ENCODE data around the gene BRS3. TPM values are rescaled to one million over a fixed set of nuclear protein-coding genes. Genes with fewer than 3 reads are reported as not detected.

Gene BRS3
- total RNA-seq, 1 experiment from 2014 or later = not detected

DNA sequence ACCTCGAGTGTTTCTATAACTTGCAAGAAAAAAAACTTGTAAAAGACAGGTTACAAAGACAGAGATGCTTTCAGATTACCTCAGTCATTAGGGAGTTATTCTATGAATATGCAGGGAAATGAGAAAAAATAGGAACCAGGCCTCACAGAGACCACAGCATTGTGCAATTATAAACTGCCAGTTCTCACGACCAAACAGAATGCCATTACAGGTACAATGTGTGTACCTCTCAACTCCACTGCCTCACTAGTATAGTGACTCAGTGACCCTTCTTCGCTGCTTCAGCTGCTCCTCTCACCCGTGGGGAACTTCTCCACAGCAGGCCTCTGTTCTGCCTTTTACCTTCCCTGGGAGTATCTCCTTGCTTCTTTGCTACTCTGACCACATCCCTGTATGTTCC, 7.3 kb downstream of the BRS3 start:
- no peak for DNase-seq (ENCODE audit: low spot score)

DNA sequence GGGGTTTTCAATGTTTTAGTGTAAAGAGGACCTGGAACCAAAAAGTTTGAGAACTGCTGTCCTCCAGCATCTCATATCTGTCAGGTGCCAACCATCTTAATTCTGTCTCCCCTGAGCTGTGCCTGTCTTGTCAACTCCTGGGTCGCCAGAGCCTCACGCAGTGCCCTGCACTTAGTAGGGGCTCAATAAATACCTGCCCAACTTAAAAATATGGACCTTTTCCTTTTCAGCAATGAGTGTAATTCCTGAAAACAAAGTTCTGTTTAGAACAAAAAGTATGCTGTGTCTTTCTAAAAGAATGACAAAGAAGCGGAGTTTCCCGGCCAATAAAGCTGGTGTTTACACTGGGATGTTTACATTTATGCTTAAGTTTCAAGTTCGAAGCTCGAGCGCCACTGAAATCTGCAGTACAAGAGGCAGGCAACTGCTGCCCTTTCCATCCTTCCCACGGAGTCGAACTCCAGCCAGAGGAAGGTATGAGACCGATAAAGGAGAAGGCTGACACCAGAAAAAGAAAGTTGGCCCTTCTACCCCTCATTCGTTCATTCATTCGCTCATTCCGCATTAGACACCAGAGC, 8.5 kb downstream of the BRS3 start:
- DNase-seq (ENCODE audit: low spot score) = no peak

DNA sequence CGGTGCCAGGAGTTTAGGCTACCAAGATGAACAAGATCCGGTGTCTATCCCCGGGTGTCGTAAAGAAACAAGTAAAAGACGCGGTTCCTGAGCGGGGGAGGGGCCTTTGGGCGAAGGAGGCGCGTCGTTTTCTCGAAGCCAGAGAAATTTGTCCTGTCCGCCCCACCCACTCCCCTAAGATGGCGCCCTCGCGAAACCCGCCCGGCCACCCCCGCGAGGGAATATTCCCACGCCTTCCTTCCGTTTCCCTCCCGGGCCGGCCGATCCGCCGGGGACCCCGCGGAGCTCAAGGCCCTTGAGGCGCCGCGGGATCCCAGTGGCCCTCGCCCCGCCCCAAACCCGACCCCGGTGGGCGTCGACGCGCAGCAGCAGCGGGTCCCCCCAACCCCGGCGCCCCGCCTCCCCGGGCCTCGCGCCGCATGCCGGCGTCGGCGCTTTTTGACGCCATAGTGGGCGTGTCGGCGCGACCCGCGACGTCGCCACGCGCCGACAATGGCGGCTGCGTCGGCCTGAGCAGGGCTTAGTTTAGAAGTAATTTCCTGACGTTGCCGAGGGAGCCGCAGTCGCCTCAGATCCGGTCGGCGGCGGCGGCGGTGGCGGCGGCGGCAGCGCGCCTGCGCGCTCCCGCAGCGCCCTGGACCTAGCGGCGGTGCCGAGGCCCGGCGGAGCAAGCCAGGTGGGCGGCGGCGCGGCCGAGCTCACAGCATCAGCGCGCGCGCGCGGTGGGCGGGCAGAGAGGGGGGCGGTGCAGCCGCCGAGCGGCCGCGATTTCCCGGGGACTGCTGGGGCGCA, 9.2 kb downstream of the BRS3 start:
- peak; percentile 80 for DNase-seq (ENCODE audit: low spot score)

DNA sequence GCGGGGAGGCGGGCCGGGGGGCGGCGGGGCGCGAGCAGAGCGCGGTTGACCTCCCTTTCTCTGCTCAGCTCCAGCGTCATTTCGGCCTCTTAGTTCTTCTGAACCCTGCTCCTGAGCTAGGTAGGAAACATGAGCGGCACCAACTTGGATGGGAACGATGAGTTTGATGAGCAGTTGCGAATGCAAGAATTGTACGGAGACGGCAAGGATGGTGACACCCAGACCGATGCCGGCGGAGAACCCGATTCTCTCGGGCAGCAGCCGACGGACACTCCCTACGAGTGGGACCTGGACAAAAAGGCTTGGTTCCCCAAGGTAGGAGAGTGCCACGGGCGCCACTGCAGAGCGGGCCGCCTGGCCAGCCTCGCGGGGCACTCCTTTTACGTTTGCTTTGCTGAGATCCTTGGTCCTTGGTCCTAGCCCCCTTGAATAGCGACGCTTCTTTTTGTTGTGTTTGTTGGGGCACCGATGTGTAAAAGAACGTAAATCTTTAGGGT, 9.9 kb downstream of the BRS3 start, which contains the start of gene HTATSF1:
HTATSF1 (plus strand) TSS at position 37 of the 497 bp plus-strand sequence; CDS start at position 130, 93 bp downstream.
- no peak for DNase-seq (ENCODE audit: low spot score)

DNA sequence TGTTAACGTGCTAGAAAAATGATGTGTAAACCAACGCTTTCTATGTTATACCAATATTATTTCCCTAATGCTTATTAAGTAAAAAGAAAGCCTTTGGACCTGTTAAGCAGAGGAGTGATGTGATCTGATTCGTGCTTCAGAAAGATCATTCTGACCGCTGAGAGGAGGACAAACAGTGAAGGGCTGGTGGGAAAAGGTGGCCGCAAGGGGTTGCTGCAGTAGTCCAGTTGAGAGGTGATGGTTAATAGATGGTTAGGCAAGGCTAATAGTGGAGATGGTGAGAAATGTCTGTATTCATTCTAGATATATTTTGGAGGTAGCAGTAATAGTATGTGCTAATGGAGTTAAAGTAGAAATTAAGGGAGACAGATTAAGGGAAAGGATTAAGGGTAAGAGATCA, 31.3 kb downstream of the BRS3 start:
- DNase-seq (ENCODE audit: low spot score) = no peak

DNA sequence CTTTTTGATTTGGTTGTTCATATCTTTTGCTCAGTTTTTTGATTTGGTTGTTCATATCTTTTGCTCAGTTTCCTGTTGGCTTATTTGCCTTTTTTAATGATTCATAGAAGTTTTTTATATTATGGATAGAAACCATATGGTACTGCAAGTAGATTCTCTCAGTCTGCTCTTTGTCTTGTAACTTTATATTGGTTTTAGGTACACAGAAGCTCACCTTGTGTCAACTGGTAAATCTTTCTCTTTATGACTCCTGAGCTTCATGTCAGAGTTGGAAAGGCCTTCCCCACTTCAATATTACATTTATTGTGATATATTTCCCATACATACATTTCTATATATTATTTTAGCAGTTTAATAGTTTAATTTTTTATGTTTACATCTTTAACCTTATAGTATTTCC, 36.0 kb downstream of the BRS3 start:
- no peak for DNase-seq (ENCODE audit: low spot score)

DNA sequence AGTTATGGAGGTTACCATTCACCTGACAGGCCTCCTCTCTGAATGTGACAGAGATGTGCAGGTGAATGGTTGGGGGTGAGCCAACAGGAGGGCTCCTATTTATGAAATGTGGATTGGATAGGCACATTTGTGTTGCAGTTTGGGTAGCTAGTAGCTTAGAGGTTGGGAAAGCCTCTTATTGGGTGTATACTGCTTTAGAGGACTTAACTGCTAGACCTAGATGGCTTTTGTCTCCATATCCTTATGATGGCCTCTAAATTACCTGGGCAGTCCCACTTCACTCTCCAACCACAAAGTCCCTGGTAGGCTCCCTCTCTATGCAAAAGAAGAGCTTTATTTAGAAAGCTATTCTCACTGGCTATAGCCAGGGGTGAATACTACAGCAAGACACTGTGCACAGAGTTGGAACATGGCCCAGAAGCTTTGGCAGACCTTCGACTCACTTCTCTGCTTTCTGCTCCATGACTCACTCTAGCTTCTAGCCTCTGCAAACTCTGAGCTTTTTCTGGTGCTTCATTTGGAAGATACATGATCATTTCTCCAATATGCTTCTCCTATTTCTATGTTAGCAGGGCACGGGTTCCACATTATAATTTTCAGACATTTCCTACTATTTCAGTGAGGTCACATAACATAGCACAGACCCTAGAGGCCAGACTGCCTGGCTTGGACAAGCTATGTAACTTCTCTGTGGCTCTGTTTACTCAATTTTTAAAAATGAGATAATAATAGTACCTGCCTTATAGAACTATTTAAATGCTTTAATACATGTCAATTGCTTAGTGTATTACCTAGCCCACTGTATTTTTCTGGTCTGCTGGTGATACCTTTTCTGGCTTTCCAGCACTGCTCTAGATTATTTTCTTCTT, 38.2 kb downstream of the BRS3 start:
- peak; percentile 85 for DNase-seq (ENCODE audit: low spot score)

DNA sequence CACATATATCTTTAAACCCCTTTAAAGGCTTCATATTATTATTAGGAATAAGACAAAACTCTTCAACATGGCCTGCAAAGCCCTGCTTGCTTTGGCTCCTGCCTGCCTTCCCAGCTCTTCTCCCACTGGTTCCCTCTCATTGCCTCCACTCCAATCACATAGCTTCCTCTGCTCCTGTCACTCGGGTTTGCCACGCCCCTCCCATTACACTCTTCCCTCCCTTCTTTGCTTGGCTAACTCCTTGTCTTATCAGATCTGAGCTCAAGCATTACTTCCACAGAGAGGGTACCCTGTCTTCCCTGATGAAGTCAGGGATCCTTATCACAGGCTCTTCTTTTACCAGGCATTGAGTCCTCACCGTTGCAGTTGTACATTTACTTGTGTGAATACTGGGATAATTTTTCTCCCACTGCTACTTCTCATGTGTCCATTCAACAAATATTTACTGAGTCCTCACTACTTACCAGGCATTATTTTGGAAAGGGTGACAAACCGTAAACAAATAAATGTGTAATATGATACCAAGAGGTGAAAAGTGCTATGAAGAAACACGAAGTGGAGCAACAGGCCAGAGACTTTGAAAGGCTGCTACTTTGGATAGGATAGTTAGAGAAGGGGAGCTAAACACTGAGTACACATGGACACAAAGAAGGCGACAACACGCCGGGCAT, 41.0 kb downstream of the BRS3 start:
- peak; percentile 30 for DNase-seq (ENCODE audit: low spot score)

DNA sequence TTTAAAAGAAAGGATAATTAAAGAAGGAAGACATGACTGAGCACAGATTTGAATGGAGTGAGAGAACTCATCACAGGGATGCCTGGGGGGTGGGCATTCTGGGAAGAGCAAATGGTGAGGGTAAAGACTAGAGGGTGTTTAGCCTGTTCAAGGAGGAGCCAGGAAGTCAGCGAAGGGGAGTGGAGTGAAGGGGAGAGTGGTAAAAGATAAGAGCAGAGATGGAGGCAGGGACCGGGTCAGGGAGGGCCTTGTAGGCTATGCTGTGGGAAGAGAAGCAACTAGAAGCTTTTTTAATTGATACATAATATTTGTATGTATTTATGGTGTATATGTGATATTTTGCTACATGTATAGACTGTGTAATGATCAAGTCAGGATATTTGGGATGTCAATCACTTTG, 42.0 kb downstream of the BRS3 start:
- no peak for DNase-seq (ENCODE audit: low spot score)

DNA sequence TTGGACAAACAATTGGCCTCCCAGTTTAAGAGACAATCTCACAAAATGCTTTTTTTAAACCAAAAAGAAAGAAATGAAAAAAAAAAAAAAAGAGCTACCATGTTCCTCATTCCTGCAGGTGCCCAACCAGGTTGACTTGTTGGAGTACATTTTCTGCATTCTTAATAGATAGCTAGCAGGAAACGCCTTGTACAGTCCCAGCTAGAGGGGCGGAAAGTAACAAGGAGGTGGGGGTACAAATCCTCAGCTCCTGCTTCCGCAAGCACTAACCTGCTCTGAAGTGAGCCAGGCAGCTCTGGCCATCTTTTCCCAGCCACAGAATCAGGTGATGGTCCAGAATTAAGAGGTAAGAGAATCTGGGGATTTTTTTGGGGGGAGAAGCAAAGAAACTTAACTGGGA, 44.2 kb downstream of the BRS3 start, which contains the start of gene VGLL1:
VGLL1 (plus strand) TSS at position 265 of the 400 bp plus-strand sequence. CDS start 3,806 bp downstream, outside the sequence.
- DNase-seq (ENCODE audit: low spot score) = no peak

DNA sequence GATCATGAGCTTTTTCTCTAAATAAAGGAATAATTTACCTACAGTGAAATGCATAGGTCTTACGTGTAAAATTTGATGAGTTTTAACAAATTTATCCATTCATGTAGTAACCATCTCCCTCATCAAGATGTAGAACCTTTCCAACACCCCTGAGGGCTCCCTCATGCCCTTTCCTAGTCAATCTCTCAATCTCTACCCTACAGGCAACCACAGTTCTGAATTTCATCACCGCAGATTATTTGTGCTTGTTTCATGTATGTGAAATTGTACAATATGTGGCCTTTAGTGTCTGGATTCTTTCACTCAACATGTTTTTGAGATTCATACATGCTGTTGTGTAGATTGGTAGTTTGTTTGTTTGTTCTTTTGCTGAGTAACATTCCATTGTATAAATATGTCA, 46.4 kb downstream of the BRS3 start:
- DNase-seq (ENCODE audit: low spot score) = no peak

DNA sequence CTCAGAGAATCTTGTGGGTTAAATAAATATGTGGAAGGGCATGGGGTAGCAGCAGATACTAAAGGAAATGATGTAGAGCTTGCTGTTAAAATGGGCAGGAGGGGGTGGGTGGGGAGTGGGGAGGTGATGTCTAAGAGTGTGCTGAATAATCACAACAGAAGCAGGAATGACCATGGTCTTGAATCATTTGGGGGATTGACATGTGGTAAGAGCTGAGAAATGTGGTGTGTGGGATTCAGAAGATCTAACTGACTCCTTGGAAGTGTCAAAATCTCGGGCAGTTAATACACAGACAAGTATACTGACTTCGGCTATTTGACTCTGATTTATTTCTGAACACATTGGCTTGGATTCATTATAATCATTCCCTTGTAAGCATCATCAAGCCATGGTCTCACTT, 51.1 kb downstream of the BRS3 start:
- DNase-seq (ENCODE audit: low spot score) = no peak

DNA sequence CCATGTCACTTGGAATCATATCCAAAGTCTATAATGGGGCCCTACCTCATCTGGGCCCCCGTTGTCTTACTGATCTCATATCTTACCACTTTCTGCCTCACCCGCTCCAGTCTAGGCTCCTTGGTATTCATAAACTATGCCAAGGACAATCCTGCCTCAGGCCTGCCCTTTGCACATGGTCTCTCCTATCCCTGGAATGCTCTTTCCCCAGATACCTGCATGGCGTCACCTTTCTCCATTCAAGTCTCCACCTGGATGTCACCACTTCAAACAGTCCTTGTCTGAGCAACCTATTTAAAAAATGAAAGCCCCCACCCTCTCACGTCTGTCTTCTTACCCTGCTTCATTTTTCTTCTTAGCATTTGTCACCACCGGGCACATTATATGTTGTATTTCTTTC, 52.5 kb downstream of the BRS3 start:
- no peak for DNase-seq (ENCODE audit: low spot score)

DNA sequence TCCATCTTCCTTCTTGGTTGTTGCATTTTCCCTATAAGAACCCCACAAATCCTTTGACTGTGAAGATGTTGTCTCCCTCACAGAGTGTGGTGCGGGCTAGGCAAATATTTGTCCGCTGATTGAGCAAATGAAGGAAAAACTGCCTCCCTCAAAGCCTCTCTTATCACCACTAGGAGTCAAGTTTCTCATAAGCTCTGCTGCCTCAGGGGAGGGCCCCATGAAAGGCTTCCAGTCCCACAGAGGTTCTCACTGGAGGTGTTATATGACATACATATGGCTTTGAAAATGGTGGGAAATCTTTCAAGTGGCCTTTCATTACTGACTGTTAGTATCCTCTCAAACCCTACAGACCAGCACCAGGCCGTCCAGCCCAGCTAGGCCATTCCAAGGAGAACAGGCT, 53.5 kb downstream of the BRS3 start:
- DNase-seq (ENCODE audit: low spot score) = peak; percentile 3

DNA sequence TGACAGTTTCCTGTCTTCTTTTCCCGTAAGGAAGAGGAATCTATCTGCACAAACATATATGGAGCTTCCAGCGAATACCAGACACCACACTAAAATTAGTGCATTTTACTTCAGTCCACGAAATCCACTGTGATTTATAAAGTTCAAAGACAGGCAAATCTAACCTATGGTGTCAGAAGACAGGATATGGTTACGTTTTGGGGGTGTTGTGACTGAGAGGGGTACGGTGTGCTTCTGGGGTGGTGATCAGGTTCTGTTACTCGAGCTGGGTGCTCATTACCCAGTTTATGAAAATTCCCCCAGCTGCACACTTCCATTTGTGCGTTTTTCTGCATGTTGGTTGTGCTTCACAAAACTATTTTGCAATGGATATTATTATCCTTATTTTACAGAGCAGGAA, 54.5 kb downstream of the BRS3 start:
- DNase-seq (ENCODE audit: low spot score) = no peak

Other genes with a start within 250 kb of the BRS3 start
- 17.9 and 19.3 TPM in 2 replicates for gene MAP7D3, start 236.5 kb upstream of the BRS3 start, total RNA-seq (2014; rRNA removed; shearing (Covaris generic))
- not detected in 2 replicates for gene ADGRG4, start 187.0 kb upstream of the BRS3 start, total RNA-seq (2014; rRNA removed; shearing (Covaris generic))
- gene HTATSF1, start 9.6 kb downstream of the BRS3 start, total RNA-seq (2014; rRNA removed; shearing (Covaris generic)) = 47.6 and 58.8 TPM in 2 replicates
- gene VGLL1, start 44.3 kb downstream of the BRS3 start, total RNA-seq (2014; rRNA removed; shearing (Covaris generic)) = not detected in 2 replicates
- not detected in 2 replicates for gene CD40LG, start 160.2 kb downstream of the BRS3 start, total RNA-seq (2014; rRNA removed; shearing (Covaris generic))

Measured in H4 (cell line).